ENCODE measurements around the gene RLF.

DNA sequence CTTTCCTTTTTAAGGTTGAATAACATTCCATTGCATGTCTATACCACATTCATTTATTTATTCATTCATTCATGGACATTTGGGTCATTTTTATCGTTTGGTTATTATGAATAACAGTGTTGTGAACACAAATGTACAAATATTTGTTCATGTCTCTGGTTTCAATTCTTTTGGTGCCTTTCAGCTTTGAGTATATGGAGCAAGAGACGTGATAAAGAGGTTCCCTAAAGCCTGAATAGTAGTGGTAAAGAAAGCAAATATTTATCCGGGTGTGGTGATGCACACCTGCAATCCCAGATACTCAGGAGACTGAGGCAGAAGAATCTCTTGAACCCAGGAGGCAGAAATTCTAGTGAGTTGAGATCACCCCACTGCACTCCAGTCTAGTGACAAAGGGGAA is 5.3 kb upstream of the RLF start:
- TF ChIP-seq, protein P1, sequence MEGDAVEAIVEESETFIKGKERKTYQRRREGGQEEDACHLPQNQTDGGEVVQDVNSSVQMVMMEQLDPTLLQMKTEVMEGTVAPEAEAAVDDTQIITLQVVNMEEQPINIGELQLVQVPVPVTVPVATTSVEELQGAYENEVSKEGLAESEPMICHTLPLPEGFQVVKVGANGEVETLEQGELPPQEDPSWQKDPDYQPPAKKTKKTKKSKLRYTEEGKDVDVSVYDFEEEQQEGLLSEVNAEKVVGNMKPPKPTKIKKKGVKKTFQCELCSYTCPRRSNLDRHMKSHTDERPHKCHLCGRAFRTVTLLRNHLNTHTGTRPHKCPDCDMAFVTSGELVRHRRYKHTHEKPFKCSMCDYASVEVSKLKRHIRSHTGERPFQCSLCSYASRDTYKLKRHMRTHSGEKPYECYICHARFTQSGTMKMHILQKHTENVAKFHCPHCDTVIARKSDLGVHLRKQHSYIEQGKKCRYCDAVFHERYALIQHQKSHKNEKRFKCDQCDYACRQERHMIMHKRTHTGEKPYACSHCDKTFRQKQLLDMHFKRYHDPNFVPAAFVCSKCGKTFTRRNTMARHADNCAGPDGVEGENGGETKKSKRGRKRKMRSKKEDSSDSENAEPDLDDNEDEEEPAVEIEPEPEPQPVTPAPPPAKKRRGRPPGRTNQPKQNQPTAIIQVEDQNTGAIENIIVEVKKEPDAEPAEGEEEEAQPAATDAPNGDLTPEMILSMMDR (optimal IDR thresholded peaks at IDR 0.05 in 1 of 3, IDR thresholded peaks at IDR 0.05 in 1 of 3, conservative IDR thresholded peaks at IDR 0.05 in 1 of 3; ENCODE audit: extremely low read depth in 1 of 3, insufficient read depth in 2 of 3, low read length in 3 of 3) = no peak
- TF ChIP-seq EZH2 (IDR thresholded peaks at IDR 0.05; ENCODE audit: low read length) = no peak
